Stimulated activated CD8-positive, alpha-beta memory T cell treated with anti-CD3 and anti-CD28 coated beads, Interleukin-4, amount 100 ng/mL, for 48 hours (primary cell): Measurements from ENCODE around the gene ATP1A1.

Experiments
- DNase-seq: peaks from one replicate; pipeline ENCODE4 v3.0.0-alpha.2; 2020

Gene ATP1A1

DNA sequence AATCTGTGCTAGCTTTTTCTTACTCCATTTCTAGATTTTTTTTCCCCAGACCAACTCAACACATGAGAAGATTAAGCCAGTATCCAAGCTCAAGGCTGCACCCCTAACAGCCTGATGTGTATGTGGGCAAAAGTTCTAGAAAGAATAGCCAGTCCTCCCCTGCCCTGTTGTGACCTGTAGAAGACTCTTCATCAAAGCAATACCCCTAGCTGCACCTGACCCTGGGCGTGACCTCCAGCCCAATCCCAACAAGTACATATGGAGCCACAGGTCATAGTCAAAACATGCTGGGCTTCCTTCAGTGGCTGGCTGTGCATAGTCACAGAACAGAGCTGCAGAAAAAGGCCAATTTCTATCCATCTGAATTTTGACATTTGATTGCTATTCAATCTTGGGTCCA lies 72.5 kb downstream of the ATP1A1 start:
- DNase-seq = no peak

DNA sequence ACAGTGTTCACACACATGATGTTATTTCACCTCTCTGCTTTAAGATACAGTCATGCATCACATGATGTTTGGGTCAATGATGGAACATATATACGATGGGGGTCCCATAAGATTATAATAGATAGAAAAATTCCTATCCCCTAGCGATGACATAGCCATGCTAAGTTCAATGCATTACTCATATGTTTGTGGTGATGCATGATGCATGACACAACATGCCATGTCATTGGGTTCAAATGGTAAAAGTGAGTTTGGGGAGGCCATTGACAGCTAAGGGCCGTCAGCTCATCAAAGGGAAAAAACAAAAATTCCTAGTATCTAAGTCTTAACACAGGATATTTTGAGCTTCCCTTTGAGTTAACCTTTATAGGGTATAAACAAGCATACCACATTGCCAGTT lies 73.6 kb downstream of the ATP1A1 start:
- no peak for DNase-seq

DNA sequence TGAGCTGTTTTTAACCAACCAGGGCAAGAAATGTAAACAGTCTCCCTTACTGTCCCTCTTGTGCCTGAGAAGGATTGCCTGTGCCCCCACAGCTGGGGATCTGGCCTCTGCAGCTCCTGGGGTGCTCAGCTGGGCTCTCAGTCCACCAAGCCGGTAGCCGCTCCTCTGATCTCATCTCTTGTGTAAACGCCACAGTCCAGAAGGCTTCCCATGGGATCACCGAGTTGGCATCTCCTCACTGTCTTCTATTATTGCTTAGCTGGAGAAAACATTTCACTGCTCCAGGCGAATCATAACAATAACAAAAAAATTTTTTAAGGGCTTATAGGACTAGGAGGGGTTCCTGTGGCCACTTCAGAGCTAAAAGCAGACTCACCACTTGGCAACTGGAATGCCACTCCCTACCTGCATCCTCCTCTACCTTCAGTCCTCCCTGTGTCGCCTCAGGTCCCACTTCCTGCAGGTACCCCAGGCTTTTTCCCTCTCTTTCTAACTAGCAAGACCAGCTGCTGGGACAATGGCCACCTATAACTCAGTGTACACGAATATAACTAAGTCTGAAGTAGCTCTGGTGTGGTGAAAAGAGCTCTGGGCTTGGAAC lies 75.8 kb downstream of the ATP1A1 start:
- no peak for DNase-seq

DNA sequence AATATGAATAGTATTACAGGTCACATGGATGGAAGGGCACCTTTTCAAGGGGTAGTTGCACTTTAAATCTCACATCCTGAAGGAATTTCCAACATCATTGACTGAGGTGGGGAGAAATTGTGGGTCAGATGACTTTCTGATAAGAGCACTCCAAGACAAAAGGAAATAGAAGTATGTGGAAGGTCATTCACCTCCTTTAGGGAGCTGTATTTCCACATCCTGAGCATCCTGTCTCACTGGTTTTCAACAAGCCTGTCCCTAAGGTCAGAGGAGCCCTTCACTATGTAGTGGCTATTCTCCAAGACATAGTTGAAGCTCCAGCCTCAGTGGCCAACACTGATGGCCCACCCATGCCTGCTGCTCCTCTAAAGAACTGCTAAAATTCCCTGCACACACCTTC lies 76.5 kb downstream of the ATP1A1 start:
- no peak for DNase-seq

DNA sequence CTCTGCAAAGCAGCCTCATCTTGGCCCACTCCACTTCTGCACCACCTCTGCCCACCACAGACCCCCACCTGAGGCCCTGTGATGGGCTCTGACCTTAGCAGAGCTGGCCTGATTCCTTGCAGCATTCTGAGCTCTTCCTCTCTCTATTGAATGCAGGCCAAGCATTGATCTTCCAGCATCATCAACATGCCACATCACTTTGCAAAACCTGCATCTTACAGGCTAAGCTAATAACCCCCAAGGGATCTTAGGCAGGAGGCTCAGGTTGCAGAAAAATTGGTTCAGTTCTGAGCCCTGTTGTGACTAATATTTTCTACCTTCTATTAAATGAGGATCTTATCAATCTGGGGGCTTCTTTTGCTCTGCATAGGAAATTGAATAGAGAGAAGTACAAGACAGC lies 78.7 kb downstream of the ATP1A1 start:
- no peak for DNase-seq

DNA sequence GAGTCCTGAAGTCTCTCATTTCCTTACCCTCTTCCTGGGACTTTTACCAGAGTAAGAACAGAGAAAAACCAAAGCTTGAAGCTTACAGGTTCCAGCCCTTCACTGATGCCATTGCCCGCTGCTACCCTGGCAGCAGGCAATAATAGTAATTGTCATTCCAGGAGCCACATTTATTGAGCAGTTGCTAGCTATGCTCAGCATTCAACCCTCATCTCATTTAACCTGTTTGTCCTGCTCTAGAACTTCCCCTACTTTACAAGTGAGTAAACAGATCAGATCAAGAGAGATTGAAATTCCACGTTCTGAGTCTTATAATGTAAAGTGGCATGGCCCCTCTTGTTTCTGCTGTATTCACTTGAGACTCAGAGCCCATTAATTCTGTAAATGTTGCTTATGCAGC lies 80.4 kb downstream of the ATP1A1 start:
- DNase-seq = no peak

DNA sequence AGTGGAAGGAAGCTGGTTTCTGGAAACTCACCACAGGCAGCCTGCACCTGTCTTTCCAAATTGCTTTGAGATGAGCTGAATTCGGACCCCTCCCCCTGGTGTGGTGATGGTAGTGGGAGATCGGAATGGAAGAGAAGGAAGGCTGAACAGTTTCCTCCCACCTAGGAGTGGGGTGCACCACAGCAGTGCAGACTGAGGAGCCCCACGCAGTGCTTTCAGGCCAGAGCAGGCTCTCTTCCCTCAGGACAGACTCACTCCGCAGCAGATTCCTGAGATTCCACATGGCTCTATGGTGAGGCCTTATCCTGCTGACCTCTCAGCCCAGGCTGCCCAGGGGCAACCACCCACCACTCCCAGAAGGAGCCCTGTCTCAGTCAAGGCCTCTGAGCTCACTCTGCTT lies 80.9 kb downstream of the ATP1A1 start:
- DNase-seq = no peak
